WTC11 (cell line): ENCODE data around the gene UQCC2. TPM values are rescaled to one million over a fixed set of nuclear protein-coding genes. Genes with fewer than 3 reads are reported as not detected.

Experiments
- ATAC-seq: fragments of 200-7000 bp; cut with Tn5 transposase; 2 replicates; pipeline ENCODE4 v1.10.0; 2021; ENCODE audit warnings: mild to moderate bottlenecking, moderate library complexity
- CTCF ChIA-PET: fragments of 300-600 bp; sonication (Branson Sonifier 250); formaldehyde crosslinking; loops from one replicate; lab custom pipeline; 2021; ENCODE audit warnings: antibody characterized with exemption; lab: Charles Lee
- POLR2A ChIA-PET: fragments of 350-600 bp; sonication (Branson Sonifier 250); formaldehyde crosslinking; loops from one replicate; lab custom pipeline; 2021; ENCODE audit warnings: antibody characterized with exemption; lab: Charles Lee
- DNase-seq: peaks from one replicate; pipeline ENCODE4 v3.0.0; 2021; ENCODE audit warnings: low spot score
- H3K27ac Mint-ChIP-seq: 2 replicates; pipeline ENCODE4 v1.8.0; 2021; ENCODE audit warnings: mixed read lengths
- H3K27me3 Mint-ChIP-seq: 2 replicates; pipeline ENCODE4 v1.8.0; 2021; ENCODE audit warnings: low read depth, mild to moderate bottlenecking, moderate library complexity, mixed read lengths
- H3K36me3 Mint-ChIP-seq: 2 replicates; pipeline ENCODE4 v1.8.0; 2021; ENCODE audit warnings: mixed read lengths
- H3K4me1 Mint-ChIP-seq: 2 replicates; pipeline ENCODE4 v1.8.0; 2022; ENCODE audit warnings: mixed read lengths
- H3K4me3 Mint-ChIP-seq: 2 replicates; pipeline ENCODE4 v1.8.0; 2021; ENCODE audit warnings: mild to moderate bottlenecking, moderate library complexity, mixed read lengths
- H3K9me3 Mint-ChIP-seq: 2 replicates; pipeline ENCODE4 v1.8.0; 2021; ENCODE audit warnings: mixed read lengths
- ETV6 ChIP-seq: sonication (generic); formaldehyde crosslinking; IDR thresholded peaks from 2 replicates; pipeline ENCODE4 v1.8.1; 2022; ENCODE audit warnings: mild to moderate bottlenecking, missing genetic modification reagents
- GABPB1 ChIP-seq: sonication (generic); formaldehyde crosslinking; IDR thresholded peaks from 2 replicates; pipeline ENCODE4 v1.8.1; 2023; ENCODE audit warnings: mild to moderate bottlenecking, missing genetic modification reagents
- JUN ChIP-seq: sonication (generic); formaldehyde crosslinking; IDR thresholded peaks from 2 replicates; pipeline ENCODE4 v1.8.0; 2023; ENCODE audit warnings: mild to moderate bottlenecking, missing genetic modification reagents
- MYBL2 ChIP-seq: sonication (generic); formaldehyde crosslinking; IDR thresholded peaks from 2 replicates; pipeline ENCODE4 v1.8.1; 2023; ENCODE audit warnings: mild to moderate bottlenecking, moderate library complexity, missing genetic modification reagents
- NFE2L1 ChIP-seq: sonication (generic); formaldehyde crosslinking; IDR thresholded peaks from 2 replicates; pipeline ENCODE4 v1.8.1; 2023; ENCODE audit warnings: missing genetic modification reagents
- NR1H2 ChIP-seq: sonication (generic); formaldehyde crosslinking; IDR thresholded peaks from 2 replicates; pipeline ENCODE4 v1.9.0; 2021; ENCODE audit warnings: mild to moderate bottlenecking, moderate library complexity, missing genetic modification reagents
- SP1 ChIP-seq: sonication (generic); formaldehyde crosslinking; conservative IDR thresholded peaks from 2 replicates; pipeline ENCODE4 v1.8.1; 2022; ENCODE audit warnings: missing genetic modification reagents
- ZNF219 ChIP-seq: sonication (generic); formaldehyde crosslinking; IDR thresholded peaks from 2 replicates; pipeline ENCODE4 v1.8.0; 2023; ENCODE audit warnings: missing genetic modification reagents, mild to moderate bottlenecking, borderline replicate concordance
- ZNF671 ChIP-seq: fragments of 250-450 bp; sonication (Bioruptor Pico); IDR thresholded peaks from 2 replicates; pipeline ENCODE4 v1.8.0; 2021; ENCODE audit warnings: mild to moderate bottlenecking
- total RNA-seq: library from RNA; stranded (reverse); gene quantifications from 3 replicates; pipeline ENCODE4 v1.2.3, GENCODE V29; 2021
- TF ChIP-seq, protein P1 (sequence below): fragments of 250-450 bp; sonication (Bioruptor Pico); IDR thresholded peaks from 2 replicates; pipeline ENCODE4 v2.1.2; 2022; ENCODE audit warnings: mild to moderate bottlenecking, moderate library complexity
- TF ChIP-seq, protein P2 (sequence below): sonication (generic); formaldehyde crosslinking; IDR thresholded peaks from 2 replicates; pipeline ENCODE4 v1.8.0; 2022; ENCODE audit warnings: mild to moderate bottlenecking, missing genetic modification reagents
- TF ChIP-seq, protein P3 (sequence below): fragments of 200-600 bp; IDR thresholded peaks from 2 replicates; pipeline ENCODE4 v1.8.0; 2022; ENCODE audit warnings: antibody characterized with exemption
- TF ChIP-seq, protein P4 (sequence below): fragments of 250-450 bp; sonication (Bioruptor Pico); conservative IDR thresholded peaks from 2 replicates; pipeline ENCODE4 v1.9.0; 2021; ENCODE audit warnings: mild to moderate bottlenecking
- TF ChIP-seq, protein P5 (sequence below): sonication (generic); formaldehyde crosslinking; IDR thresholded peaks from 2 replicates; pipeline ENCODE4 v1.8.0; 2023; ENCODE audit warnings: missing genetic modification reagents

UQCC2 gene
- total RNA-seq, 1 experiment from 2014 or later = 65.8 TPM

DNA sequence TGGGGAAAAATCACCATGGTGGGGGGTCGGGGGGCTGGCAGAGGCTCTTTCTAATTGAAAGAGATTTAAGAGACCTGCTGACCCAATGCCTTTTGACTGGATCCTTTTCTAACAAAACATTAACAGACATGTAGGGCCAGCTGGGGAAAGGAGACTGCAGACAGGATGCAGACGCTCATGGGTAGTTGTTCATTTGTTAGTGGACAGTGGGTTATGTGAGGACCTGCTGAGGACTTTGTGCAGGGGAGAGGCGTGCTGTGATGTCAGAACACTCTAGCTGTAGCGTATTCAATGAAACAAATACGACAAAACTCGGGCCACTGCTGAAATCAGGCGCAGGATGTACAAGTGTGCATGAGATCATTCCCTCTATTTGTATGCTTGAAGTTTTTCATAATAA lies 34.0 kb upstream of the UQCC2 start (continued):
- TF ChIP-seq JUN (CRISPR knock-in tag) (no peak), ZNF671 (CRISPR knock-in tag) (no peak), NR1H2 (no peak)
- TF ChIP-seq, protein P1, sequence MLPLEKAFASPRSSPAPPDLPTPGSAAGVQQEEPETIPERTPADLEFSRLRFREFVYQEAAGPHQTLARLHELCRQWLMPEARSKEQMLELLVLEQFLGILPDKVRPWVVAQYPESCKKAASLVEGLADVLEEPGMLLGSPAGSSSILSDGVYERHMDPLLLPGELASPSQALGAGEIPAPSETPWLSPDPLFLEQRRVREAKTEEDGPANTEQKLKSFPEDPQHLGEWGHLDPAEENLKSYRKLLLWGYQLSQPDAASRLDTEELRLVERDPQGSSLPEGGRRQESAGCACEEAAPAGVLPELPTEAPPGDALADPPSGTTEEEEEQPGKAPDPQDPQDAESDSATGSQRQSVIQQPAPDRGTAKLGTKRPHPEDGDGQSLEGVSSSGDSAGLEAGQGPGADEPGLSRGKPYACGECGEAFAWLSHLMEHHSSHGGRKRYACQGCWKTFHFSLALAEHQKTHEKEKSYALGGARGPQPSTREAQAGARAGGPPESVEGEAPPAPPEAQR = no peak

DNA sequence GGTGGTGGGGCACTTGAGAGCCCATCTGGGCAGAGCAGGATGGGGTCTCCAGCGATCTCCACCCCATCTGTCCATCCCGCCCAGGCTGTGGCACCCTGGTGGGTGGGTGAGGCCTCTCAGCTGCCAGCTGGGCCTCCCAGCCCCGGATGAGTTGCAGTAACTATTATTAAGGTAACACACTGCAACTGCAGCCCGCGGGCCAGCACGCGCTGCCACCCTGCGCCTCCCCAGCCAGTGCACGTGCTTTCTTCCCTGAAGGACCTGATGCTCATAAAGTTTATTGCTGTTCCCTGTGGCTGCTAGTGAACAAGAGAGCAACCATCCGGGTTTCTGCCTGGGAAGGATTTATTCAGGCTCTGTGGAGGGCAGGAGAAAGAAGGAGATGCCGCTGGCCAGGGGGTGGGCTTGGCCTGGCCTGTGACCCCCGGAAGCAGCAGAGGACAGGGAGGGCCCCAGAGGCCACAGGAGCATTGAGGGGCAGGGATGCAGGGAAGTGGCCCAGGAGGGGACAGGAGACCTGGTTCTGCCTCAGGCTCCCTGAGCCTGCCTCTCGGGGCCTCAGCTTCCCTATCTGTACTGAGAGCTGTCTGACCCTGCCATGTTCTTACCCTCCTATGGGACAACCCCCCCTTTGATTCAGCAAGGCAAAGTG lies 33.5 kb upstream of the UQCC2 start:
- Mint-ChIP-seq H3K27me3 (no peaks in the 10 kb centered on the region; the same call in 1 of the 2 replicates), H3K9me3 (no peaks in the 10 kb centered on the region), H3K36me3 (no peaks in the 10 kb centered on the region), H3K4me1 (peaks cover 50% of the 10 kb centered on the region), H3K27ac (no peak overlapping the region; the same call in 1 of the 2 replicates), H3K4me3 (no peak overlapping the region)
- ChIA-PET CTCF (interaction anchor here (0.8 to 3.7 kb wide), 13 partner anchors 13 to 310 kb away, joined by 3 to 26 read pairs (median 4); partner anchors contain the start of gene UQCC2), POLR2A (no interaction called here)
- DNase-seq (no peak), ATAC-seq (no peak)
- TF ChIP-seq, protein P1 = no peak
- TF ChIP-seq GABPB1 (CRISPR knock-in tag) = peak; percentile 28; the same call in 1 of the 2 replicates
- TF ChIP-seq, protein P2, sequence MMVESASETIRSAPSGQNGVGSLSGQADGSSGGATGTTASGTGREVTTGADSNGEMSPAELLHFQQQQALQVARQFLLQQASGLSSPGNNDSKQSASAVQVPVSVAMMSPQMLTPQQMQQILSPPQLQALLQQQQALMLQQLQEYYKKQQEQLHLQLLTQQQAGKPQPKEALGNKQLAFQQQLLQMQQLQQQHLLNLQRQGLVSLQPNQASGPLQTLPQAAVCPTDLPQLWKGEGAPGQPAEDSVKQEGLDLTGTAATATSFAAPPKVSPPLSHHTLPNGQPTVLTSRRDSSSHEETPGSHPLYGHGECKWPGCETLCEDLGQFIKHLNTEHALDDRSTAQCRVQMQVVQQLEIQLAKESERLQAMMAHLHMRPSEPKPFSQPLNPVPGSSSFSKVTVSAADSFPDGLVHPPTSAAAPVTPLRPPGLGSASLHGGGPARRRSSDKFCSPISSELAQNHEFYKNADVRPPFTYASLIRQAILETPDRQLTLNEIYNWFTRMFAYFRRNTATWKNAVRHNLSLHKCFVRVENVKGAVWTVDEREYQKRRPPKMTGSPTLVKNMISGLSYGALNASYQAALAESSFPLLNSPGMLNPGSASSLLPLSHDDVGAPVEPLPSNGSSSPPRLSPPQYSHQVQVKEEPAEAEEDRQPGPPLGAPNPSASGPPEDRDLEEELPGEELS (CRISPR knock-in tag) = no peak

DNA sequence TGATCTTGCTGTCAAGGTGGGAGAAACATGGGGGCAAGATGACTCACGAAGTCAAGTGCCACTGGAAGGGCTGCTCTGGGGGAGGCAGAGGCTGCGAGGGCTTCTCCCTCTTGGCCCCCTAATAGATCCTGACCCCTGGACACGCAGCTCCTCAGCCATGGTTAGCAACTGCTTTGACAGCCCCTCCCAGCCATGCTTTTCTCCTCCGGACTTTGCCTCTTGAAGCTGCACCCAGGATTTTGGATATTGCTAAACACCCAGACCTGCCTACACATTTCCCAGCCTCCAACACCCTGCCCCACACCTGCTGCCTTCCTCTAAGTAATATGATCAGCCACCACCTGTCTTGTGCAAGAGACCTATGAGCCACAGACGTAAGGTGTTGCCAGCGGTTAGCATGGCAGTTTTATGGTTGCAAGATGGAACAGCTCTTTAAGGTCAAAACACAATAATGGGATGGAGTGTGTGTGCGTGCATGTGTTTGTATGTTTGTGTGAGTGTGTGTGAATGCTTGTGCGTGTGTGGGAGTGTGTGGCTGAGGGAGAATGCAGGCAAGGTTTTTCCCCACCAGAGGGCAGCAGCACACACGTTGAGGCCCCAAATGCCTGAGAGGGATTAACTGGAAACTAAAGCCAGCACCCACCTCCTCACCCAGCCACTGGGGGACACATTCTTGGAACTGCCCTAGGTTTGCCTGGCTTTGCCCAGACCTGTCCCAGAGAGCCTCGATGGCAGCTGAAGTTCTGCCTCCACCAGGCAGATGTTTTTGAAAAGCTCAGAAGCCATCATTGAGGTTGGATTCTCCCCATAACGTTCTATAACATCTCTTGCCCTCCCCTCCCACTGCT lies 32.7 kb upstream of the UQCC2 start:
- CTCF ChIA-PET = interaction anchor here (0.5 to 3.7 kb wide), 17 partner anchors 9 to 411 kb away, joined by 3 to 26 read pairs (median 4); partner anchors contain the start of gene UQCC2
- DNase-seq (peak; percentile 84), ATAC-seq (peak; percentile 79)
- Mint-ChIP-seq H3K36me3 (no peaks in the 10 kb centered on the region), H3K27me3 (no peaks in the 10 kb centered on the region; the same call in 1 of the 2 replicates), H3K27ac (no peak overlapping the region), H3K4me1 (peaks cover 48% of the 10 kb centered on the region), H3K9me3 (no peaks in the 10 kb centered on the region), H3K4me3 (no peak overlapping the region)
- TF ChIP-seq, protein P1 = no peak
- TF ChIP-seq NFE2L1 (CRISPR knock-in tag) (no peak), SP1 (no peak), ETV6 (CRISPR knock-in tag) (peak; percentile 37; the same call in 1 of the 2 replicates), ZNF219 (CRISPR knock-in tag) (no peak), MYBL2 (CRISPR knock-in tag) (no peak)
- TF ChIP-seq, protein P3, sequence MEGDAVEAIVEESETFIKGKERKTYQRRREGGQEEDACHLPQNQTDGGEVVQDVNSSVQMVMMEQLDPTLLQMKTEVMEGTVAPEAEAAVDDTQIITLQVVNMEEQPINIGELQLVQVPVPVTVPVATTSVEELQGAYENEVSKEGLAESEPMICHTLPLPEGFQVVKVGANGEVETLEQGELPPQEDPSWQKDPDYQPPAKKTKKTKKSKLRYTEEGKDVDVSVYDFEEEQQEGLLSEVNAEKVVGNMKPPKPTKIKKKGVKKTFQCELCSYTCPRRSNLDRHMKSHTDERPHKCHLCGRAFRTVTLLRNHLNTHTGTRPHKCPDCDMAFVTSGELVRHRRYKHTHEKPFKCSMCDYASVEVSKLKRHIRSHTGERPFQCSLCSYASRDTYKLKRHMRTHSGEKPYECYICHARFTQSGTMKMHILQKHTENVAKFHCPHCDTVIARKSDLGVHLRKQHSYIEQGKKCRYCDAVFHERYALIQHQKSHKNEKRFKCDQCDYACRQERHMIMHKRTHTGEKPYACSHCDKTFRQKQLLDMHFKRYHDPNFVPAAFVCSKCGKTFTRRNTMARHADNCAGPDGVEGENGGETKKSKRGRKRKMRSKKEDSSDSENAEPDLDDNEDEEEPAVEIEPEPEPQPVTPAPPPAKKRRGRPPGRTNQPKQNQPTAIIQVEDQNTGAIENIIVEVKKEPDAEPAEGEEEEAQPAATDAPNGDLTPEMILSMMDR = peak; percentile 79
- TF ChIP-seq, protein P4, sequence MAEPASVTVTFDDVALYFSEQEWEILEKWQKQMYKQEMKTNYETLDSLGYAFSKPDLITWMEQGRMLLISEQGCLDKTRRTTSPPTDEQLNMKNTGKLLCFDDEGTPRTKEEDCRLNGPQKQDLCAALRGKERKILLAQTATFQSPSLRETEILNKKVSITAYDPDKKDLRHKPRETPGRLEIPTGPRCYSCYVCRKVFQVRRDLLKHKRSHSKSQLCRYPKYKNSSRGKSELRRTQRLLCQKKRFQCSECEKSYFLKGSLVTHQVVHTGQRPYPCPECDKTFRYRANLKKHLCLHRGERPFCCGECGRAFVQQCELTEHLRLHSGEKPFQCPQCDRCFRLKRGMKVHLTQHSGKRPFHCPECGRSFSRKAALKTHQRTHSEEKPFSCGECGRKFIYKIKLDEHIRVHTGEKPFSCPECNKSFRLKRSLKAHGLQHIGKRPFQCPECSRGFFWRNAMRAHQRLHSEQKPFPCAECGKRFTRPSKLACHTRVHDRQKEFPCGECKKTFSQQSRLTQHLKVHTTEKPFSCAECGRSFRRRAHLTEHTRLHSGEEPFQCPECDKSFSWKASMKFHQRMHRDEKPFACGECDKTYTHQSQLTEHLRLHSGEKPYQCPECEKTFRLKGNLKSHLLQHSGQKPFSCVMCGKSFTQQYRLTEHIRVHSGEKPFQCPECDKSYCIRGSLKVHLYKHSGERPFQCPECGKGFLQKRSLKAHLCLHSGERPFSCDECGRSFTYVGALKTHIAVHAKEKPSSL (CRISPR knock-in tag) = no peak
- TF ChIP-seq, protein P5, sequence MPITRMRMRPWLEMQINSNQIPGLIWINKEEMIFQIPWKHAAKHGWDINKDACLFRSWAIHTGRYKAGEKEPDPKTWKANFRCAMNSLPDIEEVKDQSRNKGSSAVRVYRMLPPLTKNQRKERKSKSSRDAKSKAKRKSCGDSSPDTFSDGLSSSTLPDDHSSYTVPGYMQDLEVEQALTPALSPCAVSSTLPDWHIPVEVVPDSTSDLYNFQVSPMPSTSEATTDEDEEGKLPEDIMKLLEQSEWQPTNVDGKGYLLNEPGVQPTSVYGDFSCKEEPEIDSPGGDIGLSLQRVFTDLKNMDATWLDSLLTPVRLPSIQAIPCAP (CRISPR knock-in tag) = no peak
- POLR2A ChIA-PET = interaction anchor here (1.0 kb wide), 1 partner anchor 25 kb away, joined by 3 read pairs; no protein-coding TSS in a partner anchor
